GM21723 (cell line): Measurements from ENCODE around the gene ZNF215.
"Not testable (repeated sequence)": the region's sequence is repeated elsewhere in the genome, so short reads cannot be mapped to it uniquely, and the experiment has no call there.

Source experiments
- ATAC-seq: cut with Tn5 transposase; IDR thresholded peaks from one replicate; pipeline ENCODE4 v1.9.1; 2021; ENCODE audit warnings: mild to moderate bottlenecking, moderate library complexity; ENCODE audit not compliant: unreplicated experiment

Gene ZNF215

DNA sequence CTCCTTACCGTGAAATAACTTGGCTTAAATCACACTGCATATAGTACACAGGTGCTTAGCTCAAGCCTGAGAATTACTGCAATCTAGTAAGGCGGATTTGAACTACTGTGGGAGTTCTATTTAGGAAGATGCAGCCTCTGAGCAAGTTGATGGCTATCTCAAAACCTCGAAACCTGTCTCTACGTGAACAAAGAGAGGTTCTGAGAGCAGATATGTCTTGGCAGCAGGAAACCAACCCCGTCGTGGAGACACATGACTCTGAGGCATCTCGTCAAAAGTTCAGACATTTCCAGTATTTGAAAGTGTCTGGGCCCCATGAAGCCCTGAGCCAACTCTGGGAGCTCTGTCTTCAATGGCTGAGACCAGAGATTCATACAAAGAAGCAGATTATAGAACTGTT, 5.9 kb downstream of the ZNF215 start:
- ATAC-seq: no peak

DNA sequence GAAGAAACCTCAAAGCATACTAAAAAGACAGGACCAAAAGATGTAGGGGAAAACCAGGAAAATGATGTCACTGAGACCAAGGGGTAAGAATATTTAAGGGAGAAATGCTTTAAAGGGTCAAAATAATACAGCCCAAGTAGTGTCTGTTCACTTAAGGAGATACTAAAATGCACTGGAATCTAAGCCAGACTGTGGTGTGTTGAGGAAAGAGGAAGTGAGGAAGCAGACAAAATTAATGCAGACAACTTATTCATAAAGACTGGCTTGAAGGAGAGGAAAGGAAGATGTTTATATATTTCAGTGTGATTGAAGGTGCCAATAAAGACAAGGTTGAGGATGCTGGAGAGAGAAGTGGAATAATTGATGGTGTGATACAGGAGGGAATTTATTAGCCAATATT, 15.7 kb downstream of the ZNF215 start:
- no peak for ATAC-seq

DNA sequence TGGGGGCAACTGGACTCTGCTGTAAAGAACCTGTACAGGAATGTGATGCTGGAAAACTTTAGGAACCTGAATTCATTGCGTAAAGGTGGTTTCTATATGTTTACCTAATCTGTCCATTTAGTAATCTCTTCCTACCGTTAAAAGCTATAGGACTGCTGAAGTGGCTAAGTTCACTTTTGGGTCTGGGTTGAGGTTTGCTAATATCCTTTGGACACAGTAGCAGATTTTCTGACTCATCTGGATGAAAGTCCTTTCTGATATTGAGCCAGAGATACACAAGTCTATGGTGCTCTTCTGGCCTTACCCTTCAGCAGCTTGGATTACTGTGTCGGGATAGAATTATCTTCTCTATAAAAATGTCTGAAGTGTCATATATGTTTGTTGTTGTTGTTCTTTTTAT, 16.9 kb downstream of the ZNF215 start:
- ATAC-seq: no peak

DNA sequence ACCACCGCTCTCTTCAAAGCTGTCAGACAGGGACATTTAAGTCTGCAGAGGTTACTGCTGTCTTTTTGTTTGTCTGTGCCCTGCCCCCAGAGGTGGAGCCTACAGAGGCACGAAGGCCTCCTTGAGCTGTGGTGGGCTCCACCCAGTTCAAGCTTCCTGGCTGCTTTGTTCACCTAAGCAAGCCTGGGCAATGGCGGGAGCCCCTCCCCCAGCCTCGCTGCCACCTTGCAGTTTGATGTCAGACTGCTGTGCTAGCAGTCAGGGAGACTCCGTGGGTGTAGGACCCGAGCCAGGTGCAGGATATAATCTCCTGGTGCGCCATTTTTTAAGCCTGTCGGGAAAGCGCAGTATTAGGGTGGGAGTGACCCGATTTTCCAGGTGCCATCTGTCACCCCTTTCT, 28.0 kb downstream of the ZNF215 start:
- ATAC-seq: not testable (repeated sequence)

DNA sequence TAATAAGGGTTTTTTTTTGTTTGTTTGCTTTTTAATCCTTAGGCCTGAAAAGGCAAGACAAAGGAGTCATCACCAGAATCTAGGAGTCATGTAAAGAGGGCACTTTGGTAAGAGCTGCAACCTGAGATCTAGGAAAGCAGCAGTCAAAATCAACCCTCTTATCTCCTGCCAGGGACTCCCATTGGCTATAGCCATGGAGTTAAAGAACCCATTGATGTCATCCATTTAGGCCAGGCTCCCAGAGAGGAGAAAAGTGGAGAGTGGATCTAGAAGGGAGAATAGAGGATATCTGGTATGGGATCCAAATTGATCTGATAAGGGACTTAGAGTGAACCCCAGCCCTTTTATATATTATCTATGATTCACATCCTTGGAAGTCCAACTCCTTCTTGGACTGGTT, 35.9 kb downstream of the ZNF215 start:
- ATAC-seq: no peak

DNA sequence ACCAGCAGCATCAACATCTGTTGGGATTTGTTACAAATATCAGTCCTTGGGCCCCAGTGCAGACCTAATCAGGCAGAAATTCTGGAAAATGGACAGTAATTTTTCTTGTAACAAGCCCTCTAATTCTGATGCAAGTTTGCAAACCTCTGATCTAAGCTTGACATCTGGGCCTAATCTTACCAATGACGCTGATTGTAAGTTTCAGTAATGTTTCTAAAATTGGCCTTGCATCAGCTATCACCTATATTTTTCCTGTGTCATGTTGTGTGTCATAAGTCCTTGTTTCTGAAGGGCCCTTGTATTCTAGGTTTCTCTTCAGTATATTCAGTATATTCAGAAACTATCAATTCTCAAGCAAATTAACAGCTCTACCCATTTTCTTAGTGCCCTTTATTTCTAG, 36.4 kb downstream of the ZNF215 start:
- peak; percentile 81 for ATAC-seq

DNA sequence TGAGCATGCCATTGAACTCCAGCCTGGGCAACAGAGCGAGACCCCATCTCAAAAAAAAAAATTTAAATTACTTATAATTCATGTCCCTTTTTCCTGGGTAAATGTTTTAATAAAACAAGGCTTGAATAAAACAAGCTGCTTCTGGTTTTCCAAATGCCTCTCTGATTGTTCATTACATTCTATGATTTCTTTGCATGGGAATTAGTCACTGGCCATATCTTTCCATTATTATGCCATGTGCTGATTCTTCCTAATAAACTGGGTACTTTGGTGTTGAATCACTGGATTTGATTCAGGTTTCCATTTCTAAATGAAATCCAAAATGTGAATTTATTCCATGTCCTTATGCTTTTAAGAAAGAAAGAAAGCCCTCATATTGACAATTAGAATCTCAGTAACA, 42.6 kb downstream of the ZNF215 start:
- ATAC-seq: no peak

DNA sequence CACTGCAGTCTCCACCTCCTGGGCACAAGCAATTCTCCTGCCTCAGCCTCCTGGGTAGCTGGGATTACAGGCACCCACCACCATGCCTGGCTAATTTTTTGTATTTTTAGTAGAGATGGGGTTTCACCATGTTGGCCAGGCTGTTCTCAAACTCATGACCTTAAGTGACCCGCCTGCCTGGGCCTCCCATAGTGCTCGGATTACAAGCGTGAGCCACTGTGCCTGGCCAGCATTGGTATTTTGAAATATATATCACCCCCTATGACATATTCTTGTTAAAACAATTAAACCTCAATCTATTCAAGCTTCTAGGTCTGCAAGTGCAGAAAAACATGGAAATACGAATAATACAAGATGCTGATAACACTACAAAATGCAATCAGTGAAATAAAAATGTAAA, 43.6 kb downstream of the ZNF215 start:
- not testable (repeated sequence) for ATAC-seq

DNA sequence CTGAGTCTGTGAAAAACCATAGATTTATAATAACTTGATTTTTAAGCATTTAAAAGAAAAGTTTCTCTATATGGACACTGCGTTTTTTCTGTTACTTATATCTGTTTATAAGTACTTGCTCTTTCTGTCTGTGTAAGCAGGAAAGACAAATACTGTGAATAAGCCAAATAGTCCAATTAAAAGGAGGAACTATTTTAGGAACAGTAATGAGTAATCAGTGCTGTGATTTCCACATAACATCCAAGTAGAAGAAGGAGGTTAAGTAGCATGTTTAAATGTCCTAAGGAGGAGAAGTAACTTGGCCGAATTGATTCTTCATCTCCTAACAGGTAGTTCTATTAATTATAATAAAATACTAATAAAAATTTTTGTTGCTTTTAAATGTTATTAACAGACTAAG, 53.1 kb downstream of the ZNF215 start:
- ATAC-seq: no peak

DNA sequence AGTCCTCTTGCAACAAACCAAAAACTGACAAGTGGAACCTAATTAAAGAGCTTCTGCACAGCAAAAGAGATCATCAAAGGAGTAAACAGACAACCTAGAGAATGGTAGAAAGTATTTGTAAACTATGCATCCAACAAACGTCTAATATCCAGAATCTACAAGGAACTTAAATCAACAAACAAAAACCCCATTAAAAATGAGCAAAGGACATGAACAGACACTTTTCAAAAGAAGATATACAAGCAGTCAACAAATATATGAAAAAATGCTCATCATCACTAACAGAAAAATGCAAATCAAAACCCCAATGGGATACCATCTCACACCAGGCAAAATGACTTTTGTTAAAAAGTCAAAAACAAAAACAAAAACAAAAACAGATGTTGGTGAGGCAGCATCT, 60.3 kb downstream of the ZNF215 start:
- ATAC-seq: no peak

DNA sequence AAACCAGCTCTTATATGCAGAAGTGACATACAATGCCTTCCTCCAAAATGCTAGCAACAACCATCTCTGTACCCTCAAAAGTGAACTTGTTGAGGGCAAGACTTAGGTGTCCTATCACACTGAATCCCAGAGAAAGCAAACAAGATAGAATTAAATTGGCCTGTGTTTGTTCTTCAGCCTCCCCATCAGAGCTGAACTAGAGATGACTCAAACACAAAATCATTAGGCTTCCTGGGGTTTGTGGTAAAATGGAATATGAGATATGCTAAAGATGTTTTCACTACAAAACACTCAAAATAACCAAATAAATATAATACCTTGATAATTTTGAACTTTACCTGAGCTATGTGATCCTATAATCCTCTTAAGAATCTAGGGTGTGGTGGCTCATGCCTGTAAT, 62.3 kb downstream of the ZNF215 start:
- ATAC-seq: no peak

DNA sequence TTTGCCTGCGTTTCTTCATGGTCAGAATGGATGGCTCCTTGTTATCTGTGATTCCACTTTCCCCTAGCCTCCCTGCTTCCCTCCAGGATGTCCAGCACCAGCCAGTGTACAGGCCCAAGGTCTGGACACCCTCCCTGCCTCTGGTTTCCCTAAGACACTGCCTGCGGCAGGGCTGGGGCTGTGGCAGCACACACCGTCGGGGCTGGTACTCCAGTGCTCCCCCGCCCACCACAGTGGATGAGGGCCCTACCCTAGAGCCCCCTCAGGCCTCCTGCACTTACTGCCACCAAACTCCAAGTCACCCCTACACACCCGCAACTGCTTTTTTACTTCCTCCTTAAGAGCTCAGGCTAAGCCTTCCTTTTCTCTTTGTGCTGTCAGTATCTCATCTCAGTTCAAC, 65.0 kb downstream of the ZNF215 start:
- ATAC-seq: no peak

DNA sequence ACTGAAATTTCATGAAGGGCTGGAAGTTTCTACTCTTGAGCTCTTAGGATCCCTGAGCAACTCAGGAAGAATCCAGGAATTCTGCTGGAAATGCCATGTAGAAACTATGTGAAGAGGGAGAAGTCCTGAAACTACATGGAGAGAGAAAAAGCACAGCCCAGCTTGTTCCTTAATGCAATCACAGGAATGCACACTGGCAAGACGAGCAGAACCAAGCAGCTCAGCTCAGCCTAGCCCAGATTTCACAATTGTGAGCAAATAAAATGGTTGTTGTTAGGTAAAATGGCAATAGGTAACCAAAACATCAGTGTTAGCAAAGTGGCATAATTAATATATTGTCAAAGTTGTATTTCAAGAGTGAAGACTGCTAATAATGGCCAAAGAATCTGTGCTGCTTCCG, 65.8 kb downstream of the ZNF215 start:
- no peak for ATAC-seq

DNA sequence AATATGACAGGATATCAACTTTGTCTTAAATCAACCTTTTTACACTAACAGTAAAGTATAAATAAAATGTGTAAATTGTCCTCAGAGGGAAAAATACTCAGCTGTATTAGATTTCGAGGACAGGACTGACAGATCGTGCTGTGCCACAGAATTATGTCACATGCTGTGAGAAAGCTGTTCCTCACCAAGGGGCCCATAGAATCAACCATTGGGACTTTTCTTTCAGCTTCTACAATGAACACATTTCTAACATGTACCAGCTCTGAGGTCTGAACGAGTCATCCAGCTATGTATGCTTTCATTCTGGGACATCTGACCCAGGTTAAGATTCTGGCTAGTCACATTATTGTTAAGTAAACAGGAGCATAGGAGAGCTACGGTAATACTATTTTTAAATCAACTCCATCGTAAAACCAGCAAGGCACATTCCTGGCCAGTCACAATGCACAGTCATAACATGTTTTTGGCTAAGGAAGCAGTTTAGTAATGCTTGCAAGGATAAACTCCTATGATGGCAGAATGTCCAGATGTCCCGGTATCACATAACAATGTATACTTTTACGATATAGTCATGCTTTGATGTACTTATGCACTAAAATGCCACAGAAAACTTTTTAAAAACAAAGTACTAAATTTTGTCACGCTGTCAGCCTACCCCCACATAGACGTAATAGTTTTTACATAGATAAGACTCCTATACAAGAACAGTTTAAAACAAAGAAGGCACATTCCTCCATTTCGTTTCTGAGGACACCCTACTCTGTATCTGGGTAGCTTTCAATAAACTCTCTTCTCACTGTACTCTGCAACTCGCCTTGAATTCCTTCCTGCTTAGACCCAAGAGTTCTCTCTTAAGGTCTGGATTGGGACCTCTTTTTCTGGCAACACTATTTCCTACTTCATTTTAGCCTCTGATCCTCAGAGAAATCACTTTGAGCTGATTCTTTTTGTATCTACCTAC, 66.5 kb downstream of the ZNF215 start:
- no peak for ATAC-seq

DNA sequence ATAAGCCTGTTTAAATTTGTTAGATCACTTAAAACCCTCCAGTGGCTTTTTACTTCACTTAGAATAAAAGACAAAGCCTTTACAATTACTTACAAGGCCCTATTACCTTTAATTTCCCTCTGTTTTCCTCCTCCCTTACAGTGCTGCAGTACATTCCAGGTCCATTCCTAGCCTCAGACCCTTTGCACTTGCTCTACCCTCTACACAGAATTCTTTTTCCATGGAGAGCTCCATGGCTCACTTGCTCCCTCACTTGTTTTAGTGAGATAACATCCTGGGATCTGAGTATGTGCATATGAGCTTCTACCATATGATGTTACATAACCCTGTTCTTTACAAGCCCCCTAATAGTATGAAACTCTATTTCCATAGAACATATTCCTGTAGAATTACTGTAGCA, 69.5 kb downstream of the ZNF215 start:
- ATAC-seq: no peak

DNA sequence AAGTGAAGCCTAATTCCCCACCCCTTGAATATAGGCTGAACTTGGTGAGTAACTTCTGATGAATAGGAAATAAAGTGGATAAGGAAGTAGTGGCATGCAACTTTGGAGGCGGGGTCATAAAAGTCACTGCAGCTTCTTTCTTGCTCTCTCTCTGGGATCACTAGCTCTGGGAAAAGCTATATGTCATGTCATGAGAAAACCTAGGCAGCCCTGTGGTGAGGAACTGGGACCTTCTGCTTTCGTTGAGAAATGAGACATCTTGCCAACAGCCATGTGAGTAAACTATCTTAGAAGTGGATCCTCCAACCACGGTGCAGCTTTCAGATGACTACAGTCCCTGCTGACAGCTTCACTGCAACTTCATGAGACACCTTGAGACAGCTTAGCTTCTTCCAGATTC, 78.3 kb downstream of the ZNF215 start:
- ATAC-seq: peak; percentile 56
